ENCODE measurements around the gene MYCBP.

DNA sequence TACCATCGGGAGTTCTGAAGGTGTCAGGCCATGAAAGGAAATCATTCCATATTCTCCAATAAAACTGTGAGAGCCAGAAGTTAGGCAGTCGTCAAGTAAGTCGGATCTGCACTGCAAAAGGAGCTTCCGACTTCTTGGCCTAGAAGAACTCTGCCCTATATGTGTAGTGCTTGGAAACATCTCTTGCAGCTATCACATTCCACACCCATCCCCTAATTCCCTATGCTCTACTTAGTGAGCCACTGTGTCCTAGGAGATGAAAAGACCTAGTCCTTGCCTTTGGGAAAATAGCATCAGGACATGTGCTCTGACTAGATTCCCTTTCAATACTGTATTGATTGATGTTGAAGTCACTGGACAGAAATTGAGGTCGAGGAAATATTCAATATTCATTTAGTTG, 16.4 kb upstream of the MYCBP start:
- TF ChIP-seq, protein P1, sequence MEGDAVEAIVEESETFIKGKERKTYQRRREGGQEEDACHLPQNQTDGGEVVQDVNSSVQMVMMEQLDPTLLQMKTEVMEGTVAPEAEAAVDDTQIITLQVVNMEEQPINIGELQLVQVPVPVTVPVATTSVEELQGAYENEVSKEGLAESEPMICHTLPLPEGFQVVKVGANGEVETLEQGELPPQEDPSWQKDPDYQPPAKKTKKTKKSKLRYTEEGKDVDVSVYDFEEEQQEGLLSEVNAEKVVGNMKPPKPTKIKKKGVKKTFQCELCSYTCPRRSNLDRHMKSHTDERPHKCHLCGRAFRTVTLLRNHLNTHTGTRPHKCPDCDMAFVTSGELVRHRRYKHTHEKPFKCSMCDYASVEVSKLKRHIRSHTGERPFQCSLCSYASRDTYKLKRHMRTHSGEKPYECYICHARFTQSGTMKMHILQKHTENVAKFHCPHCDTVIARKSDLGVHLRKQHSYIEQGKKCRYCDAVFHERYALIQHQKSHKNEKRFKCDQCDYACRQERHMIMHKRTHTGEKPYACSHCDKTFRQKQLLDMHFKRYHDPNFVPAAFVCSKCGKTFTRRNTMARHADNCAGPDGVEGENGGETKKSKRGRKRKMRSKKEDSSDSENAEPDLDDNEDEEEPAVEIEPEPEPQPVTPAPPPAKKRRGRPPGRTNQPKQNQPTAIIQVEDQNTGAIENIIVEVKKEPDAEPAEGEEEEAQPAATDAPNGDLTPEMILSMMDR (IDR thresholded peaks at IDR 0.05) = no peak
- TF ChIP-seq POLR2AphosphoS5 (IDR thresholded peaks at IDR 0.05) (no peak), POLR2A (IDR thresholded peaks at IDR 0.05) (no peak), EP300 (IDR thresholded peaks at IDR 0.05) (no peak)

Data from sigmoid colon (tissue), 4 donors.